Endodermal cell (in vitro differentiated cells): ENCODE data around the gene NPIPB2. TPM values are rescaled to one million over a fixed set of nuclear protein-coding genes. Genes with fewer than 3 reads are reported as not detected.

ENCODE experiments used
- DNase-seq: peaks from one replicate; pipeline ENCODE4 v3.0.0-alpha.2; 2017
- H3K27ac ChIP-seq: 2 replicates; pipeline ENCODE4 v1.5.1; 2013; ENCODE audit warnings: mild to moderate bottlenecking, low read depth, low read length, moderate library complexity
- H3K27me3 ChIP-seq: 2 replicates; pipeline ENCODE4 v1.6.1; 2013; ENCODE audit warnings: mild to moderate bottlenecking, low read length, moderate library complexity; ENCODE audit not compliant: insufficient read depth, control insufficient read depth, poor library complexity, severe bottlenecking
- H3K36me3 ChIP-seq: 2 replicates; pipeline ENCODE4 v1.7.0; 2013; ENCODE audit warnings: mild to moderate bottlenecking, low read length, moderate library complexity; ENCODE audit not compliant: control insufficient read depth, insufficient read depth
- H3K4me1 ChIP-seq: one replicate; pipeline ENCODE4 v1.7.0; 2013; ENCODE audit warnings: low read length; ENCODE audit not compliant: control insufficient read depth, insufficient read depth
- H3K4me3 ChIP-seq: 2 replicates; pipeline ENCODE4 v1.5.1; 2013; ENCODE audit warnings: mild to moderate bottlenecking, low read length, moderate library complexity
- H3K9ac ChIP-seq: 2 replicates; pipeline ENCODE4 v1.6.1; 2013; ENCODE audit warnings: mild to moderate bottlenecking, low read length, moderate library complexity; ENCODE audit not compliant: poor library complexity, severe bottlenecking; ENCODE audit errors: extremely low read depth
- H3K9me3 ChIP-seq: 2 replicates; pipeline ENCODE4 v1.6.1; 2013; ENCODE audit warnings: mild to moderate bottlenecking, low read length, moderate library complexity; ENCODE audit not compliant: control insufficient read depth
- H3K27ac Mint-ChIP-seq: 2 replicates; pipeline ENCODE4 v1.8.0; 2020; ENCODE audit warnings: mixed read lengths
- H3K27me3 Mint-ChIP-seq: 2 replicates; pipeline ENCODE4 v1.8.0; 2021; ENCODE audit warnings: mild to moderate bottlenecking, mixed read lengths; ENCODE audit not compliant: insufficient read depth
- H3K36me3 Mint-ChIP-seq: 2 replicates; pipeline ENCODE4 v1.8.0; 2020; ENCODE audit warnings: low read depth, mixed read lengths
- H3K4me1 Mint-ChIP-seq: 2 replicates; pipeline ENCODE4 v1.8.0; 2020; ENCODE audit warnings: mixed read lengths
- H3K4me3 Mint-ChIP-seq: 2 replicates; pipeline ENCODE4 v1.8.0; 2020; ENCODE audit warnings: mild to moderate bottlenecking, moderate library complexity, mixed read lengths
- H3K9me3 Mint-ChIP-seq: 2 replicates; pipeline ENCODE4 v1.8.0; 2020; ENCODE audit warnings: mild to moderate bottlenecking, mixed read lengths
- CTCF ChIP-seq: fragments of 200-600 bp; sonication (generic); conservative IDR thresholded peaks from 2 replicates; pipeline ENCODE4 v1.5.0; 2021; ENCODE audit warnings: antibody characterized with exemption, mild to moderate bottlenecking
- WGBS, 2 experiments: methylation state at CpG; one replicate each; pipeline versions ENCODE4 v1.1.5 to v1.1.7; 2013; ENCODE audit warnings: missing lambda C conversion rate in 2 of 2, mixed read lengths in 1 of 2; ENCODE audit not compliant: insufficient coverage in 1 of 2, insufficient read length in 1 of 2; 5-methylcytosine and 5-hydroxymethylcytosine counted together
- total RNA-seq, 2 donors: library from RNA; stranded (reverse); fragmentation: NEBNext Ultra II Directional in 1 of 2; extraction: Animal tissue kit (Norgen Biotek cat#: 25700) in 1 of 2; gene quantifications; 2 replicates in 1 of 2; 3 replicates in 1 of 2; pipeline ENCODE4 v1.2.1, GENCODE V29; 2021

NPIPB2 gene
- total RNA-seq, 2 donors from 2014 or later, result 10.2 to 15.0 TPM

- Mint-ChIP-seq H3K4me1 (peaks cover 10% of the 10 kb centered on the region), H3K27ac (no peak overlapping the region), H3K4me3 (no peak overlapping the region), H3K36me3 (peaks cover 65% of the 10 kb centered on the region), H3K9me3 (no peaks in the 10 kb centered on the region), H3K27me3 (peaks cover 69% of the 10 kb centered on the region)
- WGBS, 2 experiments, result 95% methylated on average over 4 to 5 of the region's 5 CpGs
- Histone ChIP-seq H3K9me3 (no peaks in the 10 kb centered on the region), H3K4me1 (peaks cover 5% of the 10 kb centered on the region), H3K4me3 (no peak overlapping the region), H3K36me3 (peaks cover 79% of the 10 kb centered on the region), H3K27me3 (peaks cover 36% of the 10 kb centered on the region), H3K9ac (no peak overlapping the region), H3K27ac (no peak overlapping the region)
- no peak for DNase-seq
- no peak for TF ChIP-seq CTCF
Observed at GRCh38 chr16:11877374-11877773, 64.5 kb downstream of the NPIPB2 start.

Other genes with a start within 250 kb of the NPIPB2 start
- gene TXNDC11, start 199.2 kb downstream of the NPIPB2 start, total RNA-seq, result 10 to 100 TPM; 16.4 to 20.8 TPM
- gene ZC3H7A, start 144.8 kb downstream of the NPIPB2 start, total RNA-seq, result 10 to 100 TPM; 37.7 to 38.5 TPM
- gene RSL1D1, start 90.5 kb downstream of the NPIPB2 start, total RNA-seq, result 100 to 1,000 TPM; 148 to 162 TPM
- 100 to 1,000 TPM; 110 to 115 TPM for gene GSPT1, start 26.1 kb downstream of the NPIPB2 start, total RNA-seq
- not detected for gene TNFRSF17, start 23.2 kb upstream of the NPIPB2 start, total RNA-seq
- gene SNX29, start 34.7 kb upstream of the NPIPB2 start, total RNA-seq, result 10 to 100 TPM; 11.0 to 18.3 TPM